NCI-H1092 (cell line): ENCODE results near the gene ATP10B.
"Not testable (repeated sequence)": the region's sequence is repeated elsewhere in the genome, so short reads cannot be mapped to it uniquely, and the experiment has no call there.

Experiments used
- DNase-seq: peaks from one replicate; lab custom pipeline; 2025; lab: John Stamatoyannopoulos, UW

Gene ATP10B, protein sequence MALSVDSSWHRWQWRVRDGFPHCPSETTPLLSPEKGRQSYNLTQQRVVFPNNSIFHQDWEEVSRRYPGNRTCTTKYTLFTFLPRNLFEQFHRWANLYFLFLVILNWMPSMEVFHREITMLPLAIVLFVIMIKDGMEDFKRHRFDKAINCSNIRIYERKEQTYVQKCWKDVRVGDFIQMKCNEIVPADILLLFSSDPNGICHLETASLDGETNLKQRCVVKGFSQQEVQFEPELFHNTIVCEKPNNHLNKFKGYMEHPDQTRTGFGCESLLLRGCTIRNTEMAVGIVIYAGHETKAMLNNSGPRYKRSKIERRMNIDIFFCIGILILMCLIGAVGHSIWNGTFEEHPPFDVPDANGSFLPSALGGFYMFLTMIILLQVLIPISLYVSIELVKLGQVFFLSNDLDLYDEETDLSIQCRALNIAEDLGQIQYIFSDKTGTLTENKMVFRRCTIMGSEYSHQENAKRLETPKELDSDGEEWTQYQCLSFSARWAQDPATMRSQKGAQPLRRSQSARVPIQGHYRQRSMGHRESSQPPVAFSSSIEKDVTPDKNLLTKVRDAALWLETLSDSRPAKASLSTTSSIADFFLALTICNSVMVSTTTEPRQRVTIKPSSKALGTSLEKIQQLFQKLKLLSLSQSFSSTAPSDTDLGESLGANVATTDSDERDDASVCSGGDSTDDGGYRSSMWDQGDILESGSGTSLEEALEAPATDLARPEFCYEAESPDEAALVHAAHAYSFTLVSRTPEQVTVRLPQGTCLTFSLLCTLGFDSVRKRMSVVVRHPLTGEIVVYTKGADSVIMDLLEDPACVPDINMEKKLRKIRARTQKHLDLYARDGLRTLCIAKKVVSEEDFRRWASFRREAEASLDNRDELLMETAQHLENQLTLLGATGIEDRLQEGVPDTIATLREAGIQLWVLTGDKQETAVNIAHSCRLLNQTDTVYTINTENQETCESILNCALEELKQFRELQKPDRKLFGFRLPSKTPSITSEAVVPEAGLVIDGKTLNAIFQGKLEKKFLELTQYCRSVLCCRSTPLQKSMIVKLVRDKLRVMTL (N-terminal part only)

DNA sequence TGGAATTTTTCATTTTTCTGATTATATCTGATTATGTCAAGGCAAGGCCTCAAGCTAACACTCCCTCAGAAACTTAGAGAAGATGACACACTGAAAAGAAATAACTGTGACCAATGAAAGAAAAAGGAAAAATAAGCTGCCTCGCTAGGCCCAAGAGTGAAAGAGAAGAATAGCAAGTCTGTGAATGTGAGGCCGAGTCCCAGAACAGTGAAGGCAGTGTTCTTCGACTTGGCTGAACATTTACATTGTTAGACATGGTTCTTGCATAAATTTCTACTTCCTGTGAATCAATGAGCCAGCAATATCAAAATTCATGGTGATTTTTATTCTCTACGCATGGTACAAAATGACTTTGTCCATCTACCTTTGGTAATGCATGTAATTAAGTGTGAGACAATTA is at the start of gene ATP10B:
Gene ATP10B, minus strand, starts transcription at position 163 of the 400 bp plus-strand sequence. CDS start 164,137 bp downstream, outside the sequence.
- no peak for DNase-seq

GRCh38 chr5:160901656-160902055 is 49.6 kb upstream of the ATP10B start:
- DNase-seq: no peak

GRCh38 chr5:160899735-160900134 is 47.7 kb upstream of the ATP10B start:
- no peak for DNase-seq

DNA sequence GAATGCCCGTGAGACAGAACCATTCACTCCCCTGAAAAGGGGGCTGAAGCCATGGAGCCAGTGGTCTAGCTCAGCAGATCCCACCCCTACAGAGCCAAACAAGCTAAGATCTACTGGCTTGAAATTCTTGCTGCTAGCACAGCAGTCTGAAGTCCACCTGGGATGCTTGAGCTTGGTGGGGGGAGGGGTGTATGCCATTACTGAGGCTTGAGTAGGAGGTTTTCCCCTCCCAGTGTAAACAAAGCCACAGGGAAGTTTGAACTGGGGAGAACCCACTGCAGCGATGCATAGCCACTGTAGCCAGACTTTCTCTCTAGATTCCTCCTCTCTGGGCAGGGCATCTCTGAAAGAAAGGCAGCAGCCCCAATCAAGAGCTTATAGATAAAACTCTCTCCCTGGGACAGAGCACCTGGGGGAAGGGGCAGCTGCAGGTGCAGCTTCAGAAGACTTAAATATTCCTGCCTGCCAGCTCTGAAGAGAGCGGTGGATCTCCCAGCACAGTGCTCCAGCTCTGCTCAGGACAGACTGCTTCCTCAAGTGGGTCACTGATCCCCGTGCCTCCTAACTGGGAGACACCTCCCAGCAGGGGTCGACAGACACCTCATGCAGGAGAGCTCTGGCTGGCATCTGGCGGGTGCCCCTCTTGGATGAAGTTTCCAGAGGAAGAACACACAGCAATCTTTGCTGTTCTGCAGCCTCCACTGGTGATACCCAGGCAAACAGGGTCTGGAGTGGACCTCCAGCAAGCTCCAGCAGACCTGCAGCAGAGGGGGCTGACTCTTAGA is 41.4 kb upstream of the ATP10B start:
- not testable (repeated sequence) for DNase-seq

DNA sequence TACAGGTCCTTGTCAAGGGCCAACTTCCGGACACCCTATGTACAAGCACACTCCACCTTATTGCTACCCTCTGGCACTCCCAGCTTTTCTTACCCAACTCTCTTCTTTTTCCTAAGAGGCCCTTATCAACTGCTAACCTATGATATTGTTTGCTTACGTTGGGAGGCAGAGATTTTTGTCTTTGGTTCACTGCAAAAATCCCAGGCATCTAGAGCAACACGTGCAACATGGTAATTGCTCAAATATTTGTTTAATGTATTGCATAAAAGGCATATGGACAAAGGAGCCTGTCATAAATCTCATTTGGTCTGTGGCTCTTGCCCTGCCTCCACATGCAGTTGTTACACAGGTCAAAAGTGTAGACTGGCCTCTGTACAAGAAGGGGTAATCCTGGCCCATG is 35.8 kb upstream of the ATP10B start:
- no peak for DNase-seq

- not testable (repeated sequence) for DNase-seq
Observed at GRCh38 chr5:160873560-160874200, 21.7 kb upstream of the ATP10B start.

DNA sequence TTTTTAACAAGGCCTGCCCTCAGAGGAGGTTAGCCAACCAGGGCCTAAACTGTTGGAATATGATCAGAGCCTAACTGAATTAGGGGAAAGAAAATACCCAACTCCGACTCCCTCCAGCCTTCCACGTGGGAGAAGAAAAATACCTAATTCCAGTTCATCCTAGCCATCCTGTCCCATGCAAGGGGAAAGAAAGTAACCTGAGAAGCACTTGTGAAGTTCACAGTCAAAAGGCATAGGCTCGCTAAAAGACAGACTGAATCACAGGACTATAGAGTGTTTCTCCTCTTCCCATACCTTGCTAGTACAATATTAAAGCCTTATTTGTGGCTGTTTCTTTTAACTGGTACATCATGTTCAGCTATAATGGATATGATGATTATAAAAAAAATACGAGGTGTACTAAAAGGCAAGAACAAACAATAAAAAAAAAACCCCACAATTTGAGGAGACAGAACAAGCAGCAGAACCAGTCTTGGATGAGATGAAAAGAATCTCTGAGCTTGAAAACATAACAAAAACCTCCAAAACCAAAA is 18.0 kb upstream of the ATP10B start:
- DNase-seq: no peak

DNA sequence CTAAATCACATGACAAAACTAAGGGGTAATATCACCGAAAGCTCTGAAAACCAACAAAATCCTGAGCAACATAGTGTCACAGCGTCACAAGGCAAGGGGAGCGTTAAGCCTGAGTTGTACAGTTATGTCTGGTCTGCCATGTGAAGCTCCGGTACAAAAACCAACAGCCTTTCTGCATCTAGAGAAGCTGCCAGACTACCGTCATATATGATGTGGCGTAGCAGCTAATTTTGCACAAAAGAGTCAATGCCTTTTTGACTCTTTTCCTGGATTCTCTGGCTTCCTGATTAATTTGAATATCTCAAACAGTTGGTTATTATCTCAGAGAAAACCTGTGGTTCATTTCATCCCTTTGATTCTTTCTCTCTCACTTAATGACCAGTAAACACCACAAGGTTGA is 16.0 kb upstream of the ATP10B start:
- DNase-seq: no peak

GRCh38 chr5:160851451-160851850 is 560 bp downstream of the ATP10B start:
- no peak for DNase-seq

DNA sequence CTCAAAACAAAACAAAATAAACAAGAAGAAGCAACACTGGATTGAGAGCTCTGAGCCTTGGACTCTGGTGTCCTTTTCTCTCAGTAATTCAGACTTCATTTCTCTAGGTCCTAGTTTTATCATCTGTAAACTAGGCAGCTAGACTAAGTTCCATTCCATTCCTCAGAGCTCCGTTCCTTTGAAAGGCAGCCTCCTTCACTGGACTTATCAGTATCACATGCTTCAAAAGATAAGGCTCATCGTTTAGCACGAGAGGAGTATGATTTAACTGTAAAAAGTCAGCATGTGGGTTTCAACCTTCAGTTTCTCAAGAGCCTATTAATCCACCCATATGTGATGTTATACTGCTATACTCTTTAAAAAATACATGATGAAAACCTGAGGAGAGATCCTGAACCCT is 1.6 kb downstream of the ATP10B start:
- DNase-seq: no peak

- DNase-seq: no peak
Observed at GRCh38 chr5:160847526-160848085, 4.4 kb downstream of the ATP10B start.

DNA sequence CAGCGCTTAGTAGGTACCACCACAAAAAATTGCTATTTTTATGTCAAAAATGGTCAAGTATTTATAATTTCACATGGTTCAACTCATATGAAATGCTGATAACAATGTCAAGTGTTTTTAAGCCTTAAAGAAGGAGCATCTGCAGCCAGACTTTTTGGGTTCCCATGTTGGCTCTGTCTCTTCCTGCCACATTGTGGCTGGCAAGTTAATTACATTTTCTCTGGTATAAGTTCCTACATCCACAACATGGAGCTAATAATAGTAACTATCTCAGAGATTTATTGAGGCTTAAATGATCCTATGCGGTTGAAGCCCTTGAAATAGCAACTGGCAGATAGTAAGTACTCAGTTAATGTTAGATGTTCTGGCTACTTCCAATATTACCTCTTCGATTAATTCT is 5.4 kb downstream of the ATP10B start:
- no peak for DNase-seq

GRCh38 chr5:160844177-160844576 is 7.8 kb downstream of the ATP10B start:
- DNase-seq: no peak

DNA sequence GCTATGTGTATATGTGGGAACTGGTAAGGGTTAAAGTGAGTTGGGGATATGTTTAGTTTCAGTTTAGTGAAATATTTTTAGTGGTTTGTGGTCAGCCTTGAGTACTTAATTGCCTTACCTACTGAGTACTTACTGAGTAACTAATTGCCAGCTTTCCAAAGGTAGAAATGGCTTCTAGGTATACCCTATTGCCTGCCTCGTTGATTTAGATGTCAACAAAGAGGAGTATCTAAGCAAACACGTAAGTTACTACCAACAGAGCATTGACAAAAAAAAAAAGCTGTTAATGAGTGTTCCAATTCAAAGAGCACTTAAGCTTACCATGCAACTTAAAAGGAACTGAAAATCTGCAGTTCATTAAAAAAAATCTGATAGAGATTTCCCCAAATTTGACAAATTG is 8.8 kb downstream of the ATP10B start:
- no peak for DNase-seq

DNA sequence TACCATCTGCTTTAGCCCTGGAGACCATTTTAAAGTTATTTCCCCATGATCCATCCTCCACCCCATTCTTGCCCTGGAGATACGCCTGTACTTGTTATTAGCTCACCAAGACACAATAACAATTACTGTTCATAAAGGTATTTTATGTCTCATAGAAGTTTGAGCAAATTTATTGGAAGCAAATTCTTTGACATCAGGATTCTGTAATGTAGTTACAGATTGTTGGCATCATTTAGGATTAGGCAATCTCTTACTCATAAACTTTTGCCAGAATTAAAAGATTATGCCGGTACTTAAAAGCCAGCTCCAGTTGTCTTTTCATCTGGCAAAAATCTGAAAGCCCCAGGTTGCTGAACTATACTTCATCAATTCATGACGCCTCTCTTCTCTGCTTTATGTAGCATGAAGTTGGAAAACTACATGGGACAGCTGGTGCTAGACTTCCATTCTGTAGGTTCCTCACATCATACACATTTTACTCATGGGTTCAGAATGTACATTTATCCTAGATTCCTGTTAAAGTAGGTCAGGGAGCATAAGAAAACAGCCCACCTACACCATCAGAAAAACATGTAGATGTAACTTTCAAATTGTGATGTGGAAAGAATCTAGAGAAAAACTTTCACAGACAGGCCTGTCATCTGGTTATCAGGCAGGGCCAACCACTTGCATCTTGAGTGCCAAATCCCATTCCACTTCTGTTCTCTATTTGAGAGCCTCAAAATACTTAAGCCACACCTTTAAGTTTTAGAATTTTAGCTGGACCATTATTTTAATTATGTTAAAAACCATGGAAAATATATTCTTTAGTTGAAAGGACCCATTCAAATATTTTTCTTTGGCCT is 14.0 kb downstream of the ATP10B start:
- DNase-seq: no peak

DNA sequence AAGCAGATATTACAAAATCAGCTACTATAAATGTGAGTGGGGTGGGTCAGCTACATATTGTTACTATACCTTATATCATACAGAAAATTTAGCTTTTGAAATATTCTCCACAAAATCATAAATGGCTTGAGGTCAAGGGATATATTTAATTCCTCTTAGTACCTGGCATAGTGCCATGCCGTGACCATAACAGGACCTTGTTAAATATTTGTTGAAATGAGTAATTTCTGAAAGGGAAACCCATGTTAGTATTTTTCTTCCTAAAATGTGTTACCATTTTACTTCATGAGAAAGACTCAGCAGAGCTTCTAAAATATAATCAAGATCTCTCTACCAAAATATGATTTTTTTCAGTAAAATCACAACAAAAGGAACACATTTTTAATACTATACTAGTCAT is 14.8 kb downstream of the ATP10B start:
- no peak for DNase-seq

GRCh38 chr5:160835818-160836528 is 16.0 kb downstream of the ATP10B start:
- DNase-seq: no peak

DNA sequence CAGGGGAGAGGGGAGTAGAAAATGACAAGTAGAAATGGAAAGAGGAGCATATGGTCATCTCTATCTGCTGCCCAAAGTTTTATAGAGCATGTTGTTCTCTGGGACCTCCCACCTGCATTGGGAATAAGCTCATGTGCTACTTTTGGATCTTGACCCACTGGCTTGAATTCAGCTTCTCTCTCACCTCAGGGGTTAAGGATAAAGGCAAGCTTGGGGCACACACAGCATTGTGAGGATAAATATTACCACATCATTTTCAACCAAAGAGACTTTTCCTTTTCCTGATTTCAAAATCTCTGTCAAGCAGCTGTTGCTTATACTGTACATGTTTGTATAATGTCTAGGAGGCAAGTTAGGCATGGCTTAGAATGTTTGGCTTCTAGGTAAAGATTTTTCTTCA is 16.6 kb downstream of the ATP10B start:
- DNase-seq: no peak

DNA sequence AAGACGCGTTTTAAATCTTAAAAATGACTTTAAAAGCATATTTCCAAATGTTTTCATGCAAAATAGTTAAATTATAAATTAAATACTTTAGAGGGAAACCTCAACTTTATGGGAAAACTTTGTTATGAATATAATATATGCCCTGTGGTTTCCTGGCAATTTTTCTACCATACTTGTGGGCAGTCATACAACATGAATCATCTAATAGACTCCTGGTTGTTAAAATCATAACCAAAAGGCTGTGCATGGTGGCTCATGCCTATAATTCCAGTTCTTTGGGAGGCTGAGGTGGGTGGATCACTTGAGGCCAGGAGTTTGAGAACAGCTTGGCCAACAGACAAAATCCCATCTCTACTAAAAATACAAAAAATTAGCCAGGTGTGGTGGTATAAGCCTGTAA is 18.2 kb downstream of the ATP10B start:
- DNase-seq: no peak
